Effector memory CD4-positive, alpha-beta T cell (primary cell): ENCODE measurements around the gene ACSL6.

Experiments used
- DNase-seq, 3 donors: peaks; one replicate each; pipeline ENCODE4 v3.0.0-alpha.2; 2020
- H3K27ac ChIP-seq: 2 replicates; pipeline ENCODE4 v1.7.0; 2013; ENCODE audit warnings: mild to moderate bottlenecking, low read length, moderate library complexity; ENCODE audit not compliant: insufficient read depth, poor library complexity, severe bottlenecking
- H3K27me3 ChIP-seq: replicated peaks from 2 replicates; pipeline ENCODE4 v1.7.0; 2013; ENCODE audit warnings: mild to moderate bottlenecking, low read length; ENCODE audit not compliant: insufficient read depth, control insufficient read depth, poor library complexity, severe bottlenecking
- H3K36me3 ChIP-seq: 2 replicates; pipeline ENCODE4 v1.7.0; 2013; ENCODE audit warnings: mild to moderate bottlenecking, low read length, moderate library complexity; ENCODE audit not compliant: control insufficient read depth, insufficient read depth
- H3K4me1 ChIP-seq: 2 replicates; pipeline ENCODE4 v1.7.0; 2013; ENCODE audit warnings: low read length, mild to moderate bottlenecking; ENCODE audit not compliant: control insufficient read depth, insufficient read depth, poor library complexity, severe bottlenecking
- H3K4me3 ChIP-seq: 2 replicates; pipeline ENCODE4 v1.7.0; 2013; ENCODE audit warnings: low read length, low read depth, mild to moderate bottlenecking; ENCODE audit not compliant: insufficient read depth, poor library complexity, severe bottlenecking
- H3K9me3 ChIP-seq: 2 replicates; pipeline ENCODE4 v1.7.0; 2013; ENCODE audit warnings: mild to moderate bottlenecking, low read length, moderate library complexity; ENCODE audit not compliant: control insufficient read depth

ACSL6 gene

DNA sequence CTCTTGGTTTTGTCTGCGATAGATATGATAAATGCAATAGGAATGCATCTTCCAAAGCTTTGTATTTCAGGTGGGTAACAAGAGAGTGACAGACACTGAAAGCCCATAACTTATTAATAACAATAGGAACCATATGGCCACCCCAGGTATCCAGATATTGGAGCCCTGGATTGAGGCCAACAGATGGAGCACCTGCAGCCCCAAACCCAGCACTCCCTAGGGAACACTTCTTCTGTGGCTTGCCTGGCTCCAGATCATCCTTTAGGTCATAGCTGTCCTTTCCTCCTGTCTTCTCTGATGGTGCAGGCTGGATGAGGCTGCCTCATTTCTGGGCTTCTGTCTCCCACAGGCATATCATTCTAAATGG is 44.0 kb upstream of the ACSL6 start:
- no peaks in the 10 kb centered on the region for H3K27me3 ChIP-seq

GRCh38 chr5:132054697-132055440 is 43.4 kb upstream of the ACSL6 start:
- Histone ChIP-seq H3K4me3 (no peak overlapping the region), H3K9me3 (no peaks in the 10 kb centered on the region), H3K27ac (no peak overlapping the region), H3K4me1 (peaks cover 44% of the 10 kb centered on the region), H3K27me3 (no peaks in the 10 kb centered on the region), H3K36me3 (no peaks in the 10 kb centered on the region)
- no peak for DNase-seq

More for the DNA sequence above, 44.0 kb upstream of the ACSL6 start:
- Histone ChIP-seq H3K36me3 (no peaks in the 10 kb centered on the region), H3K4me1 (peaks cover 44% of the 10 kb centered on the region), H3K4me3 (no peak overlapping the region), H3K9me3 (no peaks in the 10 kb centered on the region), H3K27ac (peak overlapping the region; percentile 65)
- no peak for DNase-seq

DNA sequence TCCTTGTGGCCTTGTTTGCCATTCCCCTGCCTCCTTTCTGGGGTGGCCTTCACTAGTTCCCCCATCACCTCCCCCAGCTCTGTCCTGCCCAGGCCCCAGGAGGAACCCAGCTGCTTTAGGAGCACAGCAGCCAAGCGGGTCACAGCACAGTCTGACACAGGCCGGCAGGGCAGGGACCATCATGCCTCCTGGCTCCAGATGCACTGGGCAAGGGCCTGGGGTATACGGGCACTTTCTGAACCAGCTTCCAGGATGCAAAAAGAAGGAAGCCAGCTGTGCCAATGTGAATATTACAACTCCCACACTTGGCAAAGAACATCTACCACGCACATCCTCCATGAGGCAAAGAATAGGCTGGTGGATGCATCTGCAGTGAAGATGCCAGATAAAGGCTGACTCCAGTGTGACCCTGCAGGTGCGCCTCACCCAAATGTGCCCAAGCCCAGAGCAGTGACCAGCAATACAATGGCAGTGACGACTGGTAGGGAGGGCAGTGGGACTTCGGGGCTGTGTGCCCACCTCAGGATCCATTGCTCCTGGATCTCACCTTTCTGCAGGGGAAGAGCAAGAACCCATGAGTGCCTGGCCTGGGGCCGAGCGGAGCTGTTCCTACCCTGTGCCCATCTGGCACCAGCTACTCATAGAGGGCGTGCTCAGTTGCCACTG is 42.7 kb upstream of the ACSL6 start:
- no peak for DNase-seq
- no peaks in the 10 kb centered on the region for H3K9me3 ChIP-seq
- H3K4me1 ChIP-seq = peaks cover 40% of the 10 kb centered on the region
- no peaks in the 10 kb centered on the region for H3K36me3 ChIP-seq
- no peak overlapping the region for H3K27ac ChIP-seq
- H3K4me3 ChIP-seq = no peak overlapping the region
- no peaks in the 10 kb centered on the region for H3K27me3 ChIP-seq

GRCh38 chr5:132053483-132053882 is 42.0 kb upstream of the ACSL6 start:
- no peaks in the 10 kb centered on the region for H3K27me3 ChIP-seq
- peaks cover 35% of the 10 kb centered on the region for H3K4me1 ChIP-seq
- H3K27ac ChIP-seq = no peak overlapping the region
- no peaks in the 10 kb centered on the region for H3K36me3 ChIP-seq
- no peak for DNase-seq
- no peaks in the 10 kb centered on the region for H3K9me3 ChIP-seq
- H3K4me3 ChIP-seq = no peak overlapping the region

- H3K27ac ChIP-seq = no peak overlapping the region
- DNase-seq = no peak
- no peak overlapping the region for H3K4me3 ChIP-seq
- no peaks in the 10 kb centered on the region for H3K36me3 ChIP-seq
- H3K9me3 ChIP-seq = no peaks in the 10 kb centered on the region
- H3K27me3 ChIP-seq = no peaks in the 10 kb centered on the region
- peaks cover 30% of the 10 kb centered on the region for H3K4me1 ChIP-seq
These were observed 41.1 kb upstream of the ACSL6 start for GRCh38 chr5:132052520-132052919.

GRCh38 chr5:132050661-132051552 is 39.4 kb upstream of the ACSL6 start:
- Histone ChIP-seq H3K9me3 (no peaks in the 10 kb centered on the region), H3K4me3 (no peak overlapping the region), H3K36me3 (no peaks in the 10 kb centered on the region), H3K4me1 (peaks cover 14% of the 10 kb centered on the region), H3K27me3 (no peaks in the 10 kb centered on the region), H3K27ac (no peak overlapping the region)
- DNase-seq = no peak

DNA sequence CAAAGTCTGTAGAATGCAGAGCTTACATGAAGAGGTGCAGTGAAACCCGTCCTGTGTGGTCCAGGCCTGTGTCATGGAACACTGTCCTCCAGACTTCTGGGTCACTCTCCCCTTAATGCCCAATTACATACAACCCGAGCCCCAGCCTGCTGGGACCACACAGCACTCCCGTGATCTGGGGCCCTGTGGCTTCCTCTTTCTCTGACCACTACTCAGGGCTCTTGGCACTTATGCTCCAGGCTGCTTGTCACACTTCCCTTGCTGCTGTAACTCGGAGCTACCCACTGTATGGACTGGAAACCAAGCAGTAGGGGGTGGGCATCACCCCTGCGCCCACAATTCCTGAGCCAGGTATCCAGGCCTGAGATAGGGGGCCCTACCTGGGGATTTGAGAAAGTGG is 38.7 kb upstream of the ACSL6 start:
- no peak overlapping the region for H3K4me3 ChIP-seq
- peaks cover 7% of the 10 kb centered on the region for H3K4me1 ChIP-seq
- no peak for DNase-seq
- H3K27me3 ChIP-seq = no peaks in the 10 kb centered on the region
- H3K9me3 ChIP-seq = no peaks in the 10 kb centered on the region
- no peak overlapping the region for H3K27ac ChIP-seq
- H3K36me3 ChIP-seq = no peaks in the 10 kb centered on the region

DNA sequence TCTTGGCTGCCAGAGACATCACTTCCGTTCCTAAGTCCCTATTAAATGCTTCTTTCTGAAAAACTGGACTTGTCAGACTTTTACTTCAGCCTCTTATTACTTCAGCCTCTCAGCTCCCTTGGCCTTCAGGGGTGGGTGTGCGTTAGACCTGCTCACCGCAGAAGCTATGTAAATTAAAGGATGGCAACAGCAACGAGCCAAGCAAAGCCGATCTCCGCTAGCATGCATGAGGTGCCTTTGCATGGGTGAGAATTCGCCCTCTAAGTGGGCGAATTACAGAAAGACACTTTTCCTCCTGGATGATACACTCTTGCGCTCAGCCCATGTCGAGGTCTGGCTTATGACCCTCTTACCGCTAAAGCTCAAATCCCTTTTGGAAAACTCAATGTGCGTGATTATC is 38.1 kb upstream of the ACSL6 start:
- Histone ChIP-seq H3K4me3 (no peak overlapping the region), H3K4me1 (peaks cover 3% of the 10 kb centered on the region), H3K36me3 (no peaks in the 10 kb centered on the region), H3K27me3 (no peaks in the 10 kb centered on the region), H3K27ac (no peak overlapping the region), H3K9me3 (no peaks in the 10 kb centered on the region)
- DNase-seq = no peak

DNA sequence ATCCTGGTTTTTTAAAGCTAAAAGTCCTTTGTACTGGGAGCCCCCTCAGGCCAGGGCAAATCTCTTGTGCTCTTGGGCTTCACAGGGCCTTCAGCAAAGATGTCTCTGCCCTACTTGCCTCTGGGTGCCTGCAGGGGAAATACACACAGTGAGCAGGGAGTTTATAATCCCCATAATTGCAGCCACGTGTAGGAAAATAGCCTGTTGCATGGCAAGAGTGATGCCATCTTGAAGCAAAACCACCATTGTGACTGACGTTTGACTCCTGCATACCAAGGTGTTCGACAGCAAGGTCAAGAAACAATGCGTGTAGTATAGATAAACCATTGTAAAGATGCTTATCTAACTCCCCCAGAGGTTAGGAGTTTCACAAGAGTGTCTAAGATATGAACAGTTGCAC is 37.6 kb upstream of the ACSL6 start:
- no peaks in the 10 kb centered on the region for H3K36me3 ChIP-seq
- H3K27me3 ChIP-seq = no peaks in the 10 kb centered on the region
- H3K27ac ChIP-seq = no peak overlapping the region
- no peaks in the 10 kb centered on the region for H3K9me3 ChIP-seq
- H3K4me3 ChIP-seq = no peak overlapping the region
- DNase-seq = no peak
- H3K4me1 ChIP-seq = no peaks in the 10 kb centered on the region

DNA sequence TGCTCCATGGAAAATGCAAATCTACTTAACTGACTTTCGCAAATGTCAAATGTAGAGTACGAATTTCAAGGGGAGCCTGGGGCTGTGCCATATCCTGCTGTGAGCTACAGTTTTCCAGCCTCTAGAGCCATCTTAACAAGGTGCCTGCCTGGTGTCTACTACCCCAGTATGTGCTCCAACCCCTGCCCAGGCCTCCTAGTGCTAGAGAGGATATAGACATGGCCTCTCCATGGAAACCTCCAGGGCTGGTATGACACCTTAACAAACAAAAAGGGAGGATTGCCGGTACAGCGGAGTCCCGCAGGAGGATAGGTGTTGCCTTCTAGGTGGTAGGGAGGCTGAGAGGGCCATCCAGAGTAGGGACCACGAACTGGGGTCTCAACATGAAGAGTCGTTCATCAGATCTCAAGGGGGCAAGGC is 35.4 kb upstream of the ACSL6 start:
- no peaks in the 10 kb centered on the region for H3K27me3 ChIP-seq
- H3K27ac ChIP-seq = no peak overlapping the region
- DNase-seq = no peak
- H3K4me1 ChIP-seq = no peaks in the 10 kb centered on the region
- no peaks in the 10 kb centered on the region for H3K36me3 ChIP-seq
- H3K4me3 ChIP-seq = no peak overlapping the region
- no peaks in the 10 kb centered on the region for H3K9me3 ChIP-seq
